Right lobe of liver (tissue), 6 donors: ENCODE data around the gene ZBTB7C. TPM values are rescaled to one million over a fixed set of nuclear protein-coding genes. Genes with fewer than 3 reads are reported as not detected.
A peak's percentile ranks its signal among the peaks of the same experiment; 100 is the strongest.

ENCODE experiments used
- ATAC-seq, 4 donors: fragments of 200-7000 bp; cut with Tn5 transposase; one replicate each; pipeline ENCODE4 v1.9.1; 2020; ENCODE audit warnings: mild to moderate bottlenecking in 4 of 4, moderate library complexity in 4 of 4
- DNase-seq, 3 donors: peaks; one replicate each; pipeline ENCODE4 v3.0.0-alpha.2; 2020
- H3K27ac ChIP-seq, 3 donors: fragments of 200-600 bp; one replicate each; pipeline ENCODE4 v1.8.0; 2022
- H3K27me3 ChIP-seq, 2 donors: fragments of 200-600 bp; one replicate each; pipeline ENCODE4 v1.8.0; 2022
- H3K36me3 ChIP-seq, 4 donors: fragments of 200-600 bp; sonication (generic) in 1 of 4; one replicate each; pipeline versions ENCODE4 v1.5.1 to v1.8.0; 2017 to 2022; ENCODE audit warnings: control low read depth in 1 of 4
- H3K4me1 ChIP-seq, 4 donors: fragments of 200-600 bp; sonication (generic) in 1 of 4; one replicate each; pipeline versions ENCODE4 v1.5.1 to v1.8.0; 2017 to 2022; ENCODE audit warnings: control low read depth in 1 of 4
- H3K4me3 ChIP-seq, 3 donors: fragments of 200-600 bp; one replicate each; pipeline ENCODE4 v1.8.0; 2022
- H3K9me3 ChIP-seq, 4 donors: fragments of 200-600 bp; sonication (generic) in 1 of 4; one replicate each; pipeline versions ENCODE4 v1.5.1 to v1.8.0; 2017 to 2022; ENCODE audit warnings: control low read depth in 1 of 4
- CTCF ChIP-seq, 4 donors: fragments of 200-600 bp in 3 of 4; fragments of 450-650 bp in 1 of 4; IDR thresholded peaks; one replicate each; pipeline versions ENCODE4 v1.5.1 to v1.8.0; 2016 to 2022; ENCODE audit warnings: antibody characterized with exemption in 4 of 4, mild to moderate bottlenecking in 2 of 4
- POLR2A ChIP-seq: fragments of 450-650 bp; IDR thresholded peaks from one replicate; pipeline ENCODE4 v1.6.1; 2017; ENCODE audit warnings: antibody characterized with exemption, mild to moderate bottlenecking
- WGBS: methylation state at CpG from one replicate; pipeline ENCODE4 v1.1.6; 2018; ENCODE audit warnings: low coverage, low lambda C conversion rate; ENCODE audit not compliant: insufficient coverage; ENCODE audit errors: missing lambda C conversion rate; 5-methylcytosine and 5-hydroxymethylcytosine counted together
- intact Hi-C, 2 donors: fragments of 100-400 bp; cut with DNase I; formaldehyde crosslinking; loops; one replicate each; pipeline versions ENCODE4 v1.11.2 to v1.14.1; 2022
- total RNA-seq, 6 experiments: library from RNA; depleted of rRNA in 2 of 6; stranded (reverse); fragments of >200 nt in 2 of 6; fragmentation: NEBNext Ultra II Directional in 3 of 6; extraction: Animal tissue kit (Norgen Biotek cat#: 25700) in 3 of 6; gene quantifications; one replicate each; pipeline versions ENCODE4 v1.1.0 to v1.2.4, GENCODE V29; 2016 to 2023
- donor health status: DM: no; HTN: yes; CAD: no.
- donor health status: DM: no; HTN: no; CAD: no.
- donor health status: DM: no; HTN: no; CAD: no.
- donor health status: DM: no; HTN: yes; CAD: no.
- donor health status: DM: no; HTN: yes; CAD: no.

ZBTB7C gene
- total RNA-seq, 6 experiments from 2014 or later = 1.1 to 1.7 (median 1.3) TPM

GRCh38 chr18:48055351-48055750 is 353.8 kb downstream of the ZBTB7C start:
- no peak for DNase-seq
- H3K4me1 ChIP-seq = no peaks in the 10 kb centered on the region
- no peak overlapping the region for H3K27ac ChIP-seq
- no CpG with 5 or more reads among the region's 6 CpGs for WGBS
- H3K36me3 ChIP-seq = no peaks in the 10 kb centered on the region
- intact Hi-C loops = no loop called here
- no peak for ATAC-seq
- TF ChIP-seq POLR2A (no peak), CTCF (IDR thresholded peaks at IDR 0.05) (no peak)
- H3K27me3 ChIP-seq = no peaks in the 10 kb centered on the region
- H3K4me3 ChIP-seq = no peak overlapping the region
- no peaks in the 10 kb centered on the region for H3K9me3 ChIP-seq

GRCh38 chr18:48053881-48054816 is 355.0 kb downstream of the ZBTB7C start:
- Histone ChIP-seq H3K4me3 (no peak overlapping the region), H3K27me3 (no peaks in the 10 kb centered on the region), H3K36me3 (no peaks in the 10 kb centered on the region), H3K4me1 (no peaks in the 10 kb centered on the region), H3K9me3 (no peaks in the 10 kb centered on the region), H3K27ac (no peak overlapping the region)
- TF ChIP-seq POLR2A (no peak), CTCF (IDR thresholded peaks at IDR 0.05) (no peak)
- DNase-seq (no peak), ATAC-seq (peak in 1 of 4 donors; percentile 11)
- 67% methylated on average over 19 of the region's 24 CpGs for WGBS
- intact Hi-C loops = no loop called here

- H3K27ac ChIP-seq = no peak overlapping the region
- no peaks in the 10 kb centered on the region for H3K4me1 ChIP-seq
- no peaks in the 10 kb centered on the region for H3K27me3 ChIP-seq
- no peaks in the 10 kb centered on the region for H3K9me3 ChIP-seq
- ATAC-seq (no peak), DNase-seq (no peak)
- H3K36me3 ChIP-seq = no peaks in the 10 kb centered on the region
- TF ChIP-seq CTCF (IDR thresholded peaks at IDR 0.05) = no peak
- TF ChIP-seq POLR2A = no peak
- intact Hi-C loops = no loop called here
- no peak overlapping the region for H3K4me3 ChIP-seq
- WGBS = 44% methylated on average over 6 of the region's 7 CpGs
Measured at GRCh38 chr18:48052842-48053241, 356.3 kb downstream of the ZBTB7C start.

GRCh38 chr18:48051945-48052840 is 357.0 kb downstream of the ZBTB7C start:
- ATAC-seq (no peak), DNase-seq (no peak)
- Histone ChIP-seq H3K27me3 (no peaks in the 10 kb centered on the region), H3K27ac (no peak overlapping the region), H3K36me3 (no peaks in the 10 kb centered on the region), H3K4me1 (no peaks in the 10 kb centered on the region), H3K4me3 (no peak overlapping the region), H3K9me3 (no peaks in the 10 kb centered on the region)
- no peak for TF ChIP-seq CTCF (IDR thresholded peaks at IDR 0.05)
- TF ChIP-seq POLR2A = no peak
- WGBS = 91% methylated on average over 6 of the region's 8 CpGs
- intact Hi-C loops = no loop called here
